ENCODE results near the gene SLC25A18.
"Not testable (repeated sequence)": the region's sequence is repeated elsewhere in the genome, so short reads cannot be mapped to it uniquely, and the experiment has no call there.

SLC25A18 gene

DNA sequence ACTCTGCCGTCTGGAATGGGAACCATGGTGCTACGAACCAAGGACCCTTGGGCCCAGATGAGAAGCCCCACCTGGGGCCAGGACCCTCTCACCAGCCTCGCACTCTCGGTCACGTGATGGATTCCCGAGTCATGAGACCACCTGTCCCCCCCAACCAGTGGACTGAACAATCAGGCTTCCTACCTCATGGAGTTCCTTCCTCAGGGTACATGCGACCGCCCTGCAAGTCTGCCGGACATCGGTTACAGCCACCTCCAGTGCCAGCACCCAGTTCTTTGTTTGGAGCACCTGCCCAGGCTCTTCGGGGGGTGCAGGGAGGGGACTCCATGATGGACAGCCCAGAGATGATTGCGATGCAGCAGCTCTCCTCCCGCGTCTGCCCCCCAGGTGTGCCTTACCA is 20.8 kb upstream of the SLC25A18 start:
- Histone ChIP-seq H3K4me3 (ENCODE audit: low read depth in 1 of 5, low read length in 5 of 5) (no peak overlapping the region), H3K36me3 (ENCODE audit: control insufficient read depth in 5 of 5, insufficient read depth in 5 of 5, low read length in 5 of 5) (no peaks in the 10 kb centered on the region), H3K27me3 (ENCODE audit: control insufficient read depth in 5 of 5, insufficient read depth in 4 of 5, low read length in 5 of 5) (no peaks in the 10 kb centered on the region), H3K27ac (ENCODE audit: low read depth, low read length) (no peak overlapping the region), H3K9ac (ENCODE audit: low read length in 5 of 5) (no peak overlapping the region), H3K4me1 (ENCODE audit: control insufficient read depth in 5 of 5, insufficient read depth in 5 of 5, low read length in 5 of 5) (no peaks in the 10 kb centered on the region), H3K9me3 (ENCODE audit: control insufficient read depth in 5 of 5, low read length in 5 of 5) (no peaks in the 10 kb centered on the region)

DNA sequence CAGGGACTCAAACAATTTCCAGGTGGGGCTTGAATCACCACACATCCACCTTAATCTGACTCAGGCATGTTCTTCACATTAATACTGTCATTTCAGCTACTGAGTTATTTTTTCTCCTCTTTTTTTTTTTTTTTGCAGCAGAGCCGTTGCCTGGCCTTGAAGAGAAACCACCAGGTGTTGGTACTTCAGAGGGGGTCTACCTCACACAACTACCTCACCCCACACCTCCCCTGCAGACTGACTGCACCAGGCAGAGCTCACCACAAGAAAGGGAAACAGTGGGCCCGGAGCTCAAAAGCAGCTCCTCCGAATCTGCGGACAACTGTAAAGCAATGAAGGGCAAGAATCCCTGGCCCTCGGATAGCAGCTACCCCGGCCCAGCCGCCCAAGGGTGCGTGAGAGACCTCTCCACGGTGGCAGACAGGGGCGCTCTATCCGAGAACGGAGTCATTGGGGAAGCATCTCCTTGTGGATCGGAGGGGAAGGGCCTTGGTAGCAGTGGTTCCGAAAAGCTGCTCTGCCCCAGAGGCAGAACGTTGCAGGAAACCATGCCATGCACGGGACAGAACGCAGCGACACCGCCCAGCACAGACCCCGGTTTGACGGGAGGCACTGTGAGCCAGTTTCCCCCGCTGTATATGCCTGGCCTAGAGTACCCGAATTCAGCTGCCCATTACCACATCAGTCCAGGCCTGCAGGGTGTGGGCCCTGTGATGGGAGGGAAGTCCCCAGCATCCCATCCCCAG is 15.1 kb upstream of the SLC25A18 start:
- no peaks in the 10 kb centered on the region for H3K27me3 ChIP-seq (ENCODE audit: control insufficient read depth in 5 of 5, insufficient read depth in 4 of 5, low read length in 5 of 5)
- H3K36me3 ChIP-seq (ENCODE audit: control insufficient read depth in 5 of 5, insufficient read depth in 5 of 5, low read length in 5 of 5) = no peaks in the 10 kb centered on the region
- H3K9me3 ChIP-seq (ENCODE audit: control insufficient read depth in 5 of 5, low read length in 5 of 5) = no peaks in the 10 kb centered on the region
- H3K4me3 ChIP-seq (ENCODE audit: low read depth in 1 of 5, low read length in 5 of 5) = no peak overlapping the region
- H3K27ac ChIP-seq (ENCODE audit: low read depth, low read length) = no peak overlapping the region
- no peaks in the 10 kb centered on the region for H3K4me1 ChIP-seq (ENCODE audit: control insufficient read depth in 5 of 5, insufficient read depth in 5 of 5, low read length in 5 of 5)
- no peak overlapping the region for H3K9ac ChIP-seq (ENCODE audit: low read length in 5 of 5)

DNA sequence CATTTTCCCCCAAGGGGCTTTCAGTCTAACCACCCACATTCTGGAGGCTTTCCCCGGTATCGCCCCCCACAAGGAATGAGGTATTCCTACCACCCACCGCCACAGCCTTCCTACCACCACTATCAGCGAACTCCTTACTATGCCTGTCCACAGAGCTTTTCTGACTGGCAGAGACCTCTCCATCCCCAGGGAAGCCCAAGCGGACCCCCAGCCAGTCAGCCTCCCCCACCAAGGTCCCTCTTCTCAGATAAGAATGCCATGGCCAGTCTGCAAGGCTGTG is 14.6 kb upstream of the SLC25A18 start:
- Histone ChIP-seq H3K27me3 (ENCODE audit: control insufficient read depth in 5 of 5, insufficient read depth in 4 of 5, low read length in 5 of 5) (no peaks in the 10 kb centered on the region), H3K4me1 (ENCODE audit: control insufficient read depth in 5 of 5, insufficient read depth in 5 of 5, low read length in 5 of 5) (no peaks in the 10 kb centered on the region), H3K27ac (ENCODE audit: low read depth, low read length) (no peak overlapping the region), H3K36me3 (ENCODE audit: control insufficient read depth in 5 of 5, insufficient read depth in 5 of 5, low read length in 5 of 5) (no peaks in the 10 kb centered on the region), H3K9ac (ENCODE audit: low read length in 5 of 5) (no peak overlapping the region), H3K9me3 (ENCODE audit: control insufficient read depth in 5 of 5, low read length in 5 of 5) (no peaks in the 10 kb centered on the region), H3K4me3 (ENCODE audit: low read depth in 1 of 5, low read length in 5 of 5) (no peak overlapping the region)

- Histone ChIP-seq H3K36me3 (ENCODE audit: control insufficient read depth in 5 of 5, insufficient read depth in 5 of 5, low read length in 5 of 5) (no peaks in the 10 kb centered on the region), H3K9ac (ENCODE audit: low read length in 5 of 5) (no peak overlapping the region), H3K4me3 (ENCODE audit: low read depth in 1 of 5, low read length in 5 of 5) (no peak overlapping the region), H3K27me3 (ENCODE audit: control insufficient read depth in 5 of 5, insufficient read depth in 4 of 5, low read length in 5 of 5) (no peaks in the 10 kb centered on the region), H3K4me1 (ENCODE audit: control insufficient read depth in 5 of 5, insufficient read depth in 5 of 5, low read length in 5 of 5) (no peaks in the 10 kb centered on the region), H3K9me3 (ENCODE audit: control insufficient read depth in 5 of 5, low read length in 5 of 5) (no peaks in the 10 kb centered on the region), H3K27ac (ENCODE audit: low read depth, low read length) (no peak overlapping the region)
These were observed 14.1 kb upstream of the SLC25A18 start for GRCh38 chr22:17549183-17549582.

DNA sequence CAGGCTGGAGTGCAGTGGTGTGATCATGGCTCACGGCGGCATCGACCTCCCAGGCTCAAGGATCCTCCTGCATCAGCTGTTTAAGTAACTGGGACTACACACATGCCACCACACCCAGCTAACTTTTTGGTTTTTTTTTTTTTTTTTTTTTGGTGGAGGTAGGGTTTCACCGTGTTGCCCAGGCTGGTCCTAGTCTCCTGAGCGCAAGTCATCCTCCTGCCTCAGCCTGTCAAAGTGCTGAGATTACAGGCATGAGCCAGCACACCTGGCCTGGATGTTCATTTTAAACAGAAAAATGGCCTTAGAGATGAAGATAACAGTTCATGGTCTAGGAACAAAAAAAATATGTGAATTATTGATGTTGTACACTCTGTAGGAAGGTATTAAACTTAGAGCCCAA is 13.6 kb upstream of the SLC25A18 start:
- Histone ChIP-seq H3K27ac (ENCODE audit: low read depth, low read length) (no peak overlapping the region), H3K9ac (ENCODE audit: low read length in 5 of 5) (no peak overlapping the region), H3K9me3 (ENCODE audit: control insufficient read depth in 5 of 5, low read length in 5 of 5) (no peaks in the 10 kb centered on the region), H3K4me1 (ENCODE audit: control insufficient read depth in 5 of 5, insufficient read depth in 5 of 5, low read length in 5 of 5) (no peaks in the 10 kb centered on the region), H3K4me3 (ENCODE audit: low read depth in 1 of 5, low read length in 5 of 5) (no peak overlapping the region), H3K27me3 (ENCODE audit: control insufficient read depth in 5 of 5, insufficient read depth in 4 of 5, low read length in 5 of 5) (no peaks in the 10 kb centered on the region), H3K36me3 (ENCODE audit: control insufficient read depth in 5 of 5, insufficient read depth in 5 of 5, low read length in 5 of 5) (no peaks in the 10 kb centered on the region)

DNA sequence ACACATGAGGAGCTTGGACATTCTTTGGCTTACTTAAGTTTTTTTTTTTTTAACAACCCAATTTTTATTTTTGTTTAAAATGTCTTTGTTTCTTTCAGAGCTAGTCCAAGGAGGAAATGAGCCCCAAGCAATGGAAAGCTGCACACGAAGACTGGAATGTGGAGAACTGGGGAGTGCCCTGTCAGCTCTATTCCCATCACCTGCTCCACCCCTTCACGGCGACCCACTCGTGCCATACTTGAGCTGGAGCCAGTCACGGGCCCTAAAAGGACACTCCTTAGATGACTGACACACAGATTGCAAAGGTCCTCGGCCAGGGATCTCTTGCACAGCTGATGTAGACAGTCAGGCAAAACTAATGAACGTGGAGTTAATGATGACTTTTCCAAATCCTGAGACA is 10.6 kb upstream of the SLC25A18 start:
- no peaks in the 10 kb centered on the region for H3K36me3 ChIP-seq (ENCODE audit: control insufficient read depth in 5 of 5, insufficient read depth in 5 of 5, low read length in 5 of 5)
- no peak overlapping the region for H3K4me3 ChIP-seq (ENCODE audit: low read depth in 1 of 5, low read length in 5 of 5)
- H3K9me3 ChIP-seq (ENCODE audit: control insufficient read depth in 5 of 5, low read length in 5 of 5) = no peaks in the 10 kb centered on the region
- no peak overlapping the region for H3K9ac ChIP-seq (ENCODE audit: low read length in 5 of 5)
- no peaks in the 10 kb centered on the region for H3K27me3 ChIP-seq (ENCODE audit: control insufficient read depth in 5 of 5, insufficient read depth in 4 of 5, low read length in 5 of 5)
- no peak overlapping the region for H3K27ac ChIP-seq (ENCODE audit: low read depth, low read length)
- no peaks in the 10 kb centered on the region for H3K4me1 ChIP-seq (ENCODE audit: control insufficient read depth in 5 of 5, insufficient read depth in 5 of 5, low read length in 5 of 5)

DNA sequence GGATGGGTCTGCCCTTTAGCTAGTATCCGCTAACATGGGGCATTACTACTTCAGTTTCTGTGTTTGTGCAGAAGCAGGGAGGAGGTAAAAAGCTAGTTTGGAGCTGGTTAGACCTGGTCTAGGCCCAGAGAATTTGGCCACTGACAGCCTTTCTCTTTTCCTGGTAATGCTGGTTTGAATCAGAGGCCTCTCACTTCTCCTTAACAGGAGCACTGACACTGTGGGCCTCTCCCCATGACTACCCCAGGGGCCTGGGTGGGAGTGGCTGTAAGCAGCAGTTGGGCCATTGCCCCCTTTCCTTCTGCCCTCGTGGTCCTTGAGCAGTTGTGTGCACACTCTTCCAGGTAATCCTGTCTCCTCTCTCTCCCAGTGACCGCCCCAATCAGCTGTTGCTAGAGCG is 8.5 kb upstream of the SLC25A18 start:
- Histone ChIP-seq H3K36me3 (ENCODE audit: control insufficient read depth in 5 of 5, insufficient read depth in 5 of 5, low read length in 5 of 5) (no peaks in the 10 kb centered on the region), H3K27me3 (ENCODE audit: control insufficient read depth in 5 of 5, insufficient read depth in 4 of 5, low read length in 5 of 5) (no peaks in the 10 kb centered on the region), H3K9ac (ENCODE audit: low read length in 5 of 5) (no peak overlapping the region), H3K4me1 (ENCODE audit: control insufficient read depth in 5 of 5, insufficient read depth in 5 of 5, low read length in 5 of 5) (peaks cover 0 to under 1% (median 0%) of the 10 kb centered on the region in 5 donors), H3K27ac (ENCODE audit: low read depth, low read length) (no peak overlapping the region), H3K4me3 (ENCODE audit: low read depth in 1 of 5, low read length in 5 of 5) (no peak overlapping the region), H3K9me3 (ENCODE audit: control insufficient read depth in 5 of 5, low read length in 5 of 5) (no peaks in the 10 kb centered on the region)

DNA sequence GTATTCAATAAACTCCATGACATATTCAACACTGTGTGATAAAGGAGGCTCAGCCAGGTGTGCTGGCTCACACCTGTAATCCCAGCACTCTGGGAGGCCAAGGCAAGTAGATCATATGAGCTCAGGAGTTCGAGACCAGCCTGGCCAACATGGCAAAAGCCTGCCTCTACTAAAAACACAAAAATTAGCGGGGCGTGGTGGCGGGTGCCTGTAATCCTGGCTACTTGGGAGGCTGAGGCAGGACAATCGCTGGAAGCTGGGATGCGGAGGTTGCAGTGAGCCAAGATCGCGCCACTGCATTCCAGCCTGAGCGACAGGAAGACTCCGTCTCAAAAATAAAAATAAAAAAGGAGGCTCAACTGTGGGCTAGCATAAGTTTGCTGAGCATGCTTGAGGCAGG is 4.1 kb upstream of the SLC25A18 start:
- H3K27me3 ChIP-seq (ENCODE audit: control insufficient read depth in 5 of 5, insufficient read depth in 4 of 5, low read length in 5 of 5) = no peaks in the 10 kb centered on the region
- H3K27ac ChIP-seq (ENCODE audit: low read depth, low read length) = no peak overlapping the region
- H3K4me1 ChIP-seq (ENCODE audit: control insufficient read depth in 5 of 5, insufficient read depth in 5 of 5, low read length in 5 of 5) = peaks cover 8 to 22% (median 22%) of the 10 kb centered on the region in 5 donors
- no peak overlapping the region for H3K4me3 ChIP-seq (ENCODE audit: low read depth in 1 of 5, low read length in 5 of 5)
- H3K9me3 ChIP-seq (ENCODE audit: control insufficient read depth in 5 of 5, low read length in 5 of 5) = no peaks in the 10 kb centered on the region
- H3K9ac ChIP-seq (ENCODE audit: low read length in 5 of 5) = no peak overlapping the region
- no peaks in the 10 kb centered on the region for H3K36me3 ChIP-seq (ENCODE audit: control insufficient read depth in 5 of 5, insufficient read depth in 5 of 5, low read length in 5 of 5)

- H3K27me3 ChIP-seq (ENCODE audit: control insufficient read depth in 5 of 5, insufficient read depth in 4 of 5, low read length in 5 of 5) = no peaks in the 10 kb centered on the region
- peak overlapping the region; percentile 48 to 59 (median 51) for H3K4me3 ChIP-seq (ENCODE audit: low read depth in 1 of 5, low read length in 5 of 5)
- peak overlapping the region in 4 of 5 donors; percentile 25 to 93 (median 64) for H3K9ac ChIP-seq (ENCODE audit: low read length in 5 of 5)
- no peaks in the 10 kb centered on the region for H3K36me3 ChIP-seq (ENCODE audit: control insufficient read depth in 5 of 5, insufficient read depth in 5 of 5, low read length in 5 of 5)
- peak overlapping the region; percentile 93 for H3K27ac ChIP-seq (ENCODE audit: low read depth, low read length)
- no peaks in the 10 kb centered on the region for H3K9me3 ChIP-seq (ENCODE audit: control insufficient read depth in 5 of 5, low read length in 5 of 5)
- peaks cover 8 to 41% (median 30%) of the 10 kb centered on the region in 5 donors for H3K4me1 ChIP-seq (ENCODE audit: control insufficient read depth in 5 of 5, insufficient read depth in 5 of 5, low read length in 5 of 5)
These were observed 666 bp downstream of the SLC25A18 start for GRCh38 chr22:17563936-17564391.

DNA sequence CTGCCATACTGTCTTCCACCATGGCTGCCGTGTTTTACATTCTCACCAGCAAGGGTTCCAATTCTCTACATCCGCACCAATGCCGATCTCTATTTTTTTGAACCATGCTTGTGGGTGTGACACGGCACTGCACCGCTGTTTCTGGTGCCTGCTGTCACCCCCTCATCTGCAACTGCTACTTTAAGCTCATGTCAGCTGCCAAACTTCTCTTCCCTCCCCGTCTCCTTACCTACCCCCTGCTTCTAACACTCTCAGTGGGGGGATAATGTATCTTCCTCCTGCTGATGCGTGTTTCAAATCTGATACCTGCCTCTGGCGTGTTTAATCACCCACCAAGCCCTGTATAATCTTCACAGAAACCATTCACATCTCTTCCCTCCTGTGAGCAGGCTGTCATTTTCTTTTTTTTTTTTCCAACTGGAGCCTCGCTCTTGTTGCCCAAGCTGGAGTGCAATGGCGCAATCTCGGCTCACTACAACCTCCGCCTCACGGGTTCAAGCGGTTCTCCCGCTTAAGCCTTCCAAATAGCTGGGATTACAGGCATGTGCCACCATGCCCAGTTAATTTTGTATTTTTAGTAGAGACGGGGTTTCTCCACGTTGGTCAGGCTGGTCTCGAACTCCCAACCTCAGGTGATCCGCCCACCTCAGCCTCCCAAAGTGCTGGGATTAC is 2.9 kb downstream of the SLC25A18 start:
- H3K9ac ChIP-seq (ENCODE audit: low read length in 5 of 5) = peak overlapping the region in 3 of 5 donors; percentile 7 to 52 (median 11)
- H3K27me3 ChIP-seq (ENCODE audit: control insufficient read depth in 5 of 5, insufficient read depth in 4 of 5, low read length in 5 of 5); H3K9me3 ChIP-seq (ENCODE audit: control insufficient read depth in 5 of 5, low read length in 5 of 5); H3K36me3 ChIP-seq (ENCODE audit: control insufficient read depth in 5 of 5, insufficient read depth in 5 of 5, low read length in 5 of 5); H3K4me3 ChIP-seq (ENCODE audit: low read depth in 1 of 5, low read length in 5 of 5): not testable (repeated sequence)
- H3K4me1 ChIP-seq (ENCODE audit: control insufficient read depth in 5 of 5, insufficient read depth in 5 of 5, low read length in 5 of 5) = peaks cover 17 to 56% (median 51%) of the 10 kb centered on the region in 5 donors
- peak overlapping the region; percentile 42 for H3K27ac ChIP-seq (ENCODE audit: low read depth, low read length)

All from subcutaneous abdominal adipose tissue (tissue), 5 donors.